ENCODE data around the gene CCBE1. TPM values are rescaled to one million over a fixed set of nuclear protein-coding genes. Genes with fewer than 3 reads are reported as not detected.

CCBE1 gene
- total and polyA plus RNA-seq, 2 of the 4 experiments (the other 2 are of a cell fraction) = 64.8 to 148 TPM

- no peaks in the 10 kb centered on the region for H3K4me1 ChIP-seq (ENCODE audit: control insufficient read depth, insufficient read depth, low read length)
- CTCF ChIA-PET = interaction anchor here (0.7 to 1.2 kb wide), 2 partner anchors 20 to 23 kb away, joined by 3 read pairs; no protein-coding TSS in a partner anchor
- BruUV-seq (replicated peaks) = no TSS peak
These were observed 121.2 kb downstream of the CCBE1 start for GRCh38 chr18:59575995-59576394.

More at GRCh38 chr18:59575995-59576394, 121.2 kb downstream of the CCBE1 start:
- DNase-seq (no peak), ATAC-seq (ENCODE audit: low read depth) (no peak)
- H3K27me3 ChIP-seq (ENCODE audit: control insufficient read depth, insufficient read depth, low read length) = no peaks in the 10 kb centered on the region
- TF ChIP-seq POLR2A (IDR thresholded peaks at IDR 0.05; ENCODE audit: low read depth, low read length) = no peak
- TF ChIP-seq MAZ (IDR thresholded peaks at IDR 0.05; ENCODE audit: borderline replicate concordance, low read depth, low read length) = no peak
- no peak for TF ChIP-seq BHLHE40 (IDR thresholded peaks at IDR 0.05; ENCODE audit: low read depth, low read length)
- no peak for TF ChIP-seq USF2 (IDR thresholded peaks at IDR 0.05; ENCODE audit: low read depth, low read length)
- TF ChIP-seq FOS (IDR thresholded peaks at IDR 0.05; ENCODE audit: low read depth, low read length) = no peak
- TF ChIP-seq RAD21 (IDR thresholded peaks at IDR 0.05; ENCODE audit: low read length) = no peak
- TF ChIP-seq MAFK (IDR thresholded peaks at IDR 0.05; ENCODE audit: low read depth, low read length) = no peak
- TF ChIP-seq MXI1 (IDR thresholded peaks at IDR 0.05; ENCODE audit: borderline replicate concordance, low read depth, low read length) = no peak
- TF ChIP-seq CHD1 (IDR thresholded peaks at IDR 0.05; ENCODE audit: low read depth, low read length) = no peak
- no peak for TF ChIP-seq SMC3 (IDR thresholded peaks at IDR 0.05; ENCODE audit: low read depth, low read length)
- no peak for TF ChIP-seq RCOR1 (IDR thresholded peaks at IDR 0.05; ENCODE audit: insufficient replicate concordance, low read length)
- TF ChIP-seq, protein P1, sequence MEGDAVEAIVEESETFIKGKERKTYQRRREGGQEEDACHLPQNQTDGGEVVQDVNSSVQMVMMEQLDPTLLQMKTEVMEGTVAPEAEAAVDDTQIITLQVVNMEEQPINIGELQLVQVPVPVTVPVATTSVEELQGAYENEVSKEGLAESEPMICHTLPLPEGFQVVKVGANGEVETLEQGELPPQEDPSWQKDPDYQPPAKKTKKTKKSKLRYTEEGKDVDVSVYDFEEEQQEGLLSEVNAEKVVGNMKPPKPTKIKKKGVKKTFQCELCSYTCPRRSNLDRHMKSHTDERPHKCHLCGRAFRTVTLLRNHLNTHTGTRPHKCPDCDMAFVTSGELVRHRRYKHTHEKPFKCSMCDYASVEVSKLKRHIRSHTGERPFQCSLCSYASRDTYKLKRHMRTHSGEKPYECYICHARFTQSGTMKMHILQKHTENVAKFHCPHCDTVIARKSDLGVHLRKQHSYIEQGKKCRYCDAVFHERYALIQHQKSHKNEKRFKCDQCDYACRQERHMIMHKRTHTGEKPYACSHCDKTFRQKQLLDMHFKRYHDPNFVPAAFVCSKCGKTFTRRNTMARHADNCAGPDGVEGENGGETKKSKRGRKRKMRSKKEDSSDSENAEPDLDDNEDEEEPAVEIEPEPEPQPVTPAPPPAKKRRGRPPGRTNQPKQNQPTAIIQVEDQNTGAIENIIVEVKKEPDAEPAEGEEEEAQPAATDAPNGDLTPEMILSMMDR (conservative IDR thresholded peaks at IDR 0.05; ENCODE audit: low read depth, low read length) = no peak
- no peak for TF ChIP-seq NFE2L2 (IDR thresholded peaks at IDR 0.05; ENCODE audit: low read depth, low read length)
- no peak for TF ChIP-seq RFX5 (IDR thresholded peaks at IDR 0.05; ENCODE audit: low read depth, low read length)
- no peak for TF ChIP-seq CEBPB (IDR thresholded peaks at IDR 0.05; ENCODE audit: low read depth, low read length)
- no peak for TF ChIP-seq ELK1 (IDR thresholded peaks at IDR 0.05; ENCODE audit: borderline replicate concordance, low read depth, low read length)
- H2AK9ac ChIP-seq (replicated peaks; ENCODE audit: low read depth, low read length, poor library complexity) = no peak overlapping the region
- dilution Hi-C loops (cut with HindIII; ENCODE audit: low sequenced_read_pairs, unreplicated experiment) = no loop called here
- H3K4me3 ChIP-seq (ENCODE audit: insufficient read depth, low read depth, low read length) = no peak overlapping the region
- POLR2A ChIA-PET (ENCODE audit: unreplicated experiment) = no interaction called here
- H2BK120ac ChIP-seq (ENCODE audit: low read depth, low read length) = no peak overlapping the region
- no peak overlapping the region for H3K18ac ChIP-seq (ENCODE audit: low read depth, low read length)
- H3K4me2 ChIP-seq (ENCODE audit: low read depth, low read length) = no peak overlapping the region
- H3K56ac ChIP-seq (ENCODE audit: extremely low read depth, insufficient read depth, low read length) = no peak overlapping the region
- no peaks in the 10 kb centered on the region for H3K36me3 ChIP-seq (ENCODE audit: control insufficient read depth, insufficient read depth, low read length)
- no peak overlapping the region for H3K27ac ChIP-seq (ENCODE audit: insufficient read depth, low read length)
- no peak overlapping the region for H3K4ac ChIP-seq (ENCODE audit: low read depth, low read length)
- no peak overlapping the region for H2BK5ac ChIP-seq (ENCODE audit: low read depth, low read length, poor library complexity, severe bottlenecking)
- peaks cover 7% of the 10 kb centered on the region; the same call in 1 of the 2 replicates for H3K9me1 ChIP-seq (ENCODE audit: insufficient read depth, low read length)
- no peak overlapping the region for H4K91ac ChIP-seq (ENCODE audit: insufficient read depth, low read depth, low read length)
- WGBS, 2 experiments (ENCODE audit: extremely low coverage in 2 of 2, insufficient read length in 1 of 2) = 100% methylated on average over 1 of the region's 4 CpGs; no CpG with 5 or more reads in 1 of the 2 experiments
- no peak overlapping the region for H2AFZ ChIP-seq (replicated peaks; ENCODE audit: low read length, poor library complexity)
- no peak overlapping the region for H4K8ac ChIP-seq (ENCODE audit: low read depth in 2 of 2, low read length in 2 of 2)
- no peak overlapping the region for H2AK5ac ChIP-seq (ENCODE audit: low read depth, low read length)
- in situ Hi-C loops (cut with MboI; ENCODE audit: low sequenced_read_pairs) = no loop called here
- intact Hi-C loops (cut with micrococcal nuclease) = no loop called here
- no peak overlapping the region for H2BK20ac ChIP-seq (ENCODE audit: low read depth, low read length)
- peaks cover 31 to 50% of the 10 kb centered on the region in 2 experiments; a peak in 3 of 4 replicates for H3K79me1 ChIP-seq (ENCODE audit: low read depth in 1 of 2, low read length in 2 of 2)
- no peak overlapping the region for H3K9ac ChIP-seq (ENCODE audit: low read depth, low read length)
- peaks cover 12% of the 10 kb centered on the region; the same call in 1 of the 2 replicates for H4K20me1 ChIP-seq (ENCODE audit: insufficient read depth, low read length)
- H3K9me3 ChIP-seq (ENCODE audit: control insufficient read depth, insufficient read depth, low read length) = no peaks in the 10 kb centered on the region
- H2BK15ac ChIP-seq (ENCODE audit: low read depth, low read length) = no peak overlapping the region
- no peak overlapping the region for H3K23ac ChIP-seq (ENCODE audit: low read depth, low read length)
- no peak overlapping the region for H3K14ac ChIP-seq (replicated peaks; ENCODE audit: low read depth, low read length)
- no peak overlapping the region for H4K5ac ChIP-seq (ENCODE audit: low read depth, low read length)

All from IMR-90 (cell line).